H1 (cell line): ENCODE results near the gene PURB.

ENCODE experiments used
- CREB1 ChIP-seq: IDR thresholded peaks from 2 replicates; pipeline ENCODE4 v1.6.1; 2012; ENCODE audit warnings: inconsistent platforms
- EP300 ChIP-seq, 2 experiments: IDR thresholded peaks; 1 replicate in 1 of 2; 2 replicates in 1 of 2; pipeline ENCODE4 v1.6.1; 2011 to 2012; ENCODE audit warnings: low read depth in 2 of 2, low read length in 2 of 2, mild to moderate bottlenecking in 2 of 2, borderline replicate concordance in 1 of 2, inconsistent platforms in 1 of 2, moderate library complexity in 1 of 2
- JUN ChIP-seq: IDR thresholded peaks from 2 replicates; pipeline ENCODE4 v1.6.1; 2011; ENCODE audit warnings: low read depth, mild to moderate bottlenecking, improper control_type of control experiment, low read length
- JUND ChIP-seq: IDR thresholded peaks from 2 replicates; pipeline ENCODE4 v1.6.1; 2011; ENCODE audit warnings: mild to moderate bottlenecking, improper control_type of control experiment, low read length
- POLR2A ChIP-seq, 2 experiments: IDR thresholded peaks; 1 replicate in 1 of 2; 2 replicates in 1 of 2; pipeline ENCODE4 v1.6.1; 2011; ENCODE audit warnings: low read depth in 2 of 2, low read length in 2 of 2, mild to moderate bottlenecking in 2 of 2; ENCODE audit errors: control extremely low read depth in 1 of 2
- POLR2AphosphoS5 ChIP-seq: IDR thresholded peaks from 2 replicates; pipeline ENCODE4 v1.6.1; 2011; ENCODE audit warnings: low read depth, low read length
- TAF1 ChIP-seq: IDR thresholded peaks from 2 replicates; pipeline ENCODE4 v1.6.1; 2011; ENCODE audit warnings: mild to moderate bottlenecking, low read depth, low read length
- YY1 ChIP-seq: IDR thresholded peaks from 2 replicates; pipeline ENCODE4 v1.6.1; 2011; ENCODE audit warnings: low read depth, mild to moderate bottlenecking, low read length
- ZNF274 ChIP-seq: IDR thresholded peaks from 2 replicates; pipeline ENCODE4 v1.7.0; 2012; ENCODE audit warnings: low read length, borderline replicate concordance; ENCODE audit errors: extremely low read depth
- TF ChIP-seq, protein P1 (sequence below), 3 experiments: IDR thresholded peaks; 1 replicate in 2 of 3; 2 replicates in 1 of 3; pipeline versions ENCODE4 v1.5.1 to v1.6.1; 2011; ENCODE audit warnings: low read length in 3 of 3, mild to moderate bottlenecking in 3 of 3, inconsistent platforms in 2 of 3, low read depth in 1 of 3, moderate library complexity in 1 of 3; ENCODE audit not compliant: insufficient read depth in 1 of 3; ENCODE audit errors: control extremely low read depth in 1 of 3

DNA sequence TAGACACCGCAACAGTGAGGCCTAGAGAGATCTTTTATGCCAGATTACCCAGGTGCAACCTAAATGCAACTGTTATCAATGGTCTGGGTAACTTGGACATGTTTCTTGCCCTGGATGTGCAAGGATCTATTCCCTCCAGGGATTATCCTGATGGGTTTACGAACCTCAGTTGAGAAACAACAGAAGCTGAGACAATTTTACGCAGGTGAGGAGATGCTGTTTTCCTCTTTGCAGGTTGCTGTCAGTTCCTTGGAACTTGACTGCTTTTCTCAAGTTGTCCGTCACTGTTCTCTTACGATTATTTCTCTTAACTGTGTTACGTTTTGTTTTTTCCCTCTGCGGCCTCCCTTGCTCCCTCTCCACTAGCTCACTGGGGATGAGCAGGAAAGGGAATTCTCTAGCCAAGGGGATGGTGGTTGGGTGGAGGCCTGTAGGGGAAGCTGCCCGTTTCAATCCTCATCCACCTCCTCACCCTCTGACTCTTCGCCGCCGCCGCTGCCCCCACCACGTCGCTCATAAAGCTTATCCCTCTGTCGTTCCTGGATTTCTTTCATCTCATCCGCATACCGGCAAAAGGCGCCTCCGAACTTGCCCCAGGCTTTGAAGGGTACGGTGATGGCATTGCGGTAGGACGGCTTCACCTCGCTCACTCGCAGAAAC, 1.2 kb downstream of the PURB start:
- TF ChIP-seq, protein P1, sequence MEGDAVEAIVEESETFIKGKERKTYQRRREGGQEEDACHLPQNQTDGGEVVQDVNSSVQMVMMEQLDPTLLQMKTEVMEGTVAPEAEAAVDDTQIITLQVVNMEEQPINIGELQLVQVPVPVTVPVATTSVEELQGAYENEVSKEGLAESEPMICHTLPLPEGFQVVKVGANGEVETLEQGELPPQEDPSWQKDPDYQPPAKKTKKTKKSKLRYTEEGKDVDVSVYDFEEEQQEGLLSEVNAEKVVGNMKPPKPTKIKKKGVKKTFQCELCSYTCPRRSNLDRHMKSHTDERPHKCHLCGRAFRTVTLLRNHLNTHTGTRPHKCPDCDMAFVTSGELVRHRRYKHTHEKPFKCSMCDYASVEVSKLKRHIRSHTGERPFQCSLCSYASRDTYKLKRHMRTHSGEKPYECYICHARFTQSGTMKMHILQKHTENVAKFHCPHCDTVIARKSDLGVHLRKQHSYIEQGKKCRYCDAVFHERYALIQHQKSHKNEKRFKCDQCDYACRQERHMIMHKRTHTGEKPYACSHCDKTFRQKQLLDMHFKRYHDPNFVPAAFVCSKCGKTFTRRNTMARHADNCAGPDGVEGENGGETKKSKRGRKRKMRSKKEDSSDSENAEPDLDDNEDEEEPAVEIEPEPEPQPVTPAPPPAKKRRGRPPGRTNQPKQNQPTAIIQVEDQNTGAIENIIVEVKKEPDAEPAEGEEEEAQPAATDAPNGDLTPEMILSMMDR (IDR thresholded peaks at IDR 0.05; ENCODE audit: control extremely low read depth in 1 of 3, insufficient read depth in 1 of 3, low read depth in 1 of 3, low read length in 3 of 3) = no peak
- TF ChIP-seq JUND = no peak
- no peak for TF ChIP-seq EP300 (IDR thresholded peaks at IDR 0.05; ENCODE audit: borderline replicate concordance in 1 of 2, low read depth in 2 of 2, low read length in 2 of 2)
- TF ChIP-seq POLR2AphosphoS5 = no peak
- 0 out of 2 replicates have a peak, but pooled peaks have one; percentile 18 for TF ChIP-seq TAF1
- no peak for TF ChIP-seq CREB1
- TF ChIP-seq YY1 = no peak
- TF ChIP-seq POLR2A (IDR thresholded peaks at IDR 0.05; ENCODE audit: control extremely low read depth in 1 of 2, low read depth in 2 of 2, low read length in 2 of 2) = 0 out of 3 replicates have a peak, but pooled peaks of 1 of the 2 experiments have one; percentile 4
- TF ChIP-seq ZNF274 = no peak
- no peak for TF ChIP-seq JUN
